ENCODE measurements around the gene C11orf86.
"Not testable (repeated sequence)": the region's sequence is repeated elsewhere in the genome, so short reads cannot be mapped to it uniquely, and the experiment has no call there.

The C11orf86 gene

DNA sequence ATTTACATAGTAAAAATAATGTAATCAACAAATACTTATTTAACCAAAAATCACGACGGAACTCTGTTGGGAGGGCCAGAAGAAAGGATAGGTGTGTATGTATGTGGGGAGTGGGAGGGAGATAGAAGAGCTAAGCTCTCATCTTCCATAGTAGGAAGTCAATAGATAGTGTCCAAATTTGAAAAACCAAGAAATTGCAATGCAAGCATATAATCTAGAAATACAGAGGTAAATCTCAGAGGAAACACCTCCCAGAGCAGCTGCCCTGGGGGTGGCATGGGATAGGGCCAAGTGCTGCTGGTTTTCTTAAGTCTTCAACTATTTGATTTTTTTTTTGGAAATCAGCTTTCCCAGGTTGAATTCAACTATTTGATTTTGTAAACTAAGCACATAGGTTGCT, 16.9 kb downstream of the C11orf86 start:
- DNase-seq (ENCODE audit: low read depth): no peak

DNA sequence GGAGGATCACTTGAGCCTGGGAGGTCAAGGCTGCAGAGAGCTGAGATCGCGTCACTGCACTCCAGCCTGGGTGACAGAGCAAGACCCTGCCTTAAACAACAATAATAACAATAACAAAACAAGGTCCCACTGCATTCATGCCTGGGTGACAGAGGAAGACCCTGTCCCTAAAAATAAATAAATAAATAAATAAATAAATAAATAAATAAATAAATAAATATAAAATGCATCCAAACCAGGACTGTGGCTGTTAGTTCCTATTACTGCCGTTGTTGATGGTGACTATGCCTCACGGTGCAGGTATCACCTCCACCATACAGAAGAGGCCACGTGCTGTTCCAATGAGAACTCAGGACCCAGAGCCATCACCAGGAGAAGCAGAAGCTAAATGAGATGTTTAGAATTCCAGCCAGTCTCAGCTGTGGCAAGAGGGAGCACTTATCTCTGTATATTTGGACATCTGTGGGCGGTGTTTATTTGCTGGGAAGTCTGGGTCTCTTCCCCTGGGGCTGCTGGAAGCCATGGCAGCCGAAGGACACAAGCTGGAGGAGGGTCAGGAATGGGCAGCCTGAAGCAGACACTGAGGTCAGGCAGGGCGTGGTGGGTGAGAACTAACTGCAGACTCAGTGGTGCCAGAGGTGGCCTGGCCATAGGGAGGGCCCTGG, 21.6 kb downstream of the C11orf86 start:
- peak; percentile 50 for DNase-seq (ENCODE audit: low read depth)

GRCh38 chr11:66999555-66999954, 24.5 kb downstream of the C11orf86 start:
- no peak for DNase-seq (ENCODE audit: low read depth)

DNA sequence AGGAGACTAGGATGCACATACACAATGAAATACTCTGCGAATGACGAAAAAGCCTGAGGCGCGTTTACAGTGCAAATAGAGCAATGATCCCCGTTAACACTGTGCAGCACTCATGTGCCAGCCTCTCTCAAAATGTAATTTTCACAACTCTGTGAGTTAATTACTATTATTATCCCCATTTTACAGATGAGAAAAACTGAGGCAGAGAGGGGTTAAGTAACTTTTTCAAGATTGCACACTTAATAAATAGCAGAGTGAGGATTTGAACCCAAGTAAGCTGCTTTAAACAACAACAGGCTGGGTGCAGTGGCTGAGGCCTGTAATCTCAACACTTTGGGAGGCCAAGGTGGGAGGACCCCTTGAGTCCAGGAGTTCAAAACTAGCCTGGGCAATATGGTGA, 26.2 kb downstream of the C11orf86 start:
- DNase-seq (ENCODE audit: low read depth): no peak

GRCh38 chr11:67002297-67002913, 27.3 kb downstream of the C11orf86 start:
- DNase-seq (ENCODE audit: low read depth): no peak

DNA sequence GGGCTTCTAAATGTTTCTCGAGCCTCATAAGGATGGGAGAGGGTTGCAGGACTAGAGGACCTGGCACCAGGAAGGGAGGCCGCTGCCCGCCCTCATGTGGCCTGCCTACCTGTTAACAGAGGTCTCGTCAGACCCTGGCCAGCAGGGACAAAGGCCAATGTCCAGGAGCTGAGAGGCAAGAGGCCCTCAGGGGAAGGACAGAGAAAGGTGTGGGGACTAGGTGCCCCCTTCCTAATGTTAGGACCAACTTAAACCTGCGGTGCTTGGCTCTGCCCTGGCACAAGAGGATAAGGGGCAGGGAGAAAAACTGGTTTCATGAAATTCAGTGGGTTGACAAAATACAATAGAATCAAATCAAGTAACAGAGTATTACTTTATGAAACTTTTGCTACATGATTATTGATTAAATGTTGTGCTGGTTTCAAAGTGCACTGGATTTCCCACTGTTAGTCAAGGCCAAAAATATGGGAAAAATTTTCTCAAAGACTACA, 27.9 kb downstream of the C11orf86 start:
- DNase-seq (ENCODE audit: low read depth): no peak

- not testable (repeated sequence) for DNase-seq (ENCODE audit: low read depth)
Observed at GRCh38 chr11:67005200-67005599, 30.1 kb downstream of the C11orf86 start.

- no peak for DNase-seq (ENCODE audit: low read depth)
Observed at GRCh38 chr11:67006029-67006884, 31.2 kb downstream of the C11orf86 start.

DNA sequence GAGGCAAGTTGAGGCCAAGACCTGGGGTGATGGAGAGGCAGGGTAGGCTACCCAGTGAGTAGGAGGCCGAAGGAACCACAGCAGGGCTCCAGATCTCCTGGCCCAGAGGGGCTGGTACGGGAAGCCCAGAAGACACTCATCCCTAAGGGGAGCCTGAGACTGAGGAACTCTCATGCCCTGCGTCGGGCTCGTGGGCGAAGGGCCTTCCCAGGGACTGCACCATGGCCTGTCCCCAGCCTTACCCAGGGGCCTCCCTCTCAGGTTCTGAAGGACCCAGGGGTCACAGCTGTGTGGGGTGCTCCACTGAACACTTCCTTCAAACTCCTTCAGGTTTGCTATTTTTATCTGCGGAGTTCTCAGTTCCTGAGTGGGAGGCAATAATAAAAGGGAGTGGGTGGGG, 32.0 kb downstream of the C11orf86 start:
- DNase-seq (ENCODE audit: low read depth): no peak

GRCh38 chr11:67010296-67010905, 35.3 kb downstream of the C11orf86 start:
- no peak for DNase-seq (ENCODE audit: low read depth)

DNA sequence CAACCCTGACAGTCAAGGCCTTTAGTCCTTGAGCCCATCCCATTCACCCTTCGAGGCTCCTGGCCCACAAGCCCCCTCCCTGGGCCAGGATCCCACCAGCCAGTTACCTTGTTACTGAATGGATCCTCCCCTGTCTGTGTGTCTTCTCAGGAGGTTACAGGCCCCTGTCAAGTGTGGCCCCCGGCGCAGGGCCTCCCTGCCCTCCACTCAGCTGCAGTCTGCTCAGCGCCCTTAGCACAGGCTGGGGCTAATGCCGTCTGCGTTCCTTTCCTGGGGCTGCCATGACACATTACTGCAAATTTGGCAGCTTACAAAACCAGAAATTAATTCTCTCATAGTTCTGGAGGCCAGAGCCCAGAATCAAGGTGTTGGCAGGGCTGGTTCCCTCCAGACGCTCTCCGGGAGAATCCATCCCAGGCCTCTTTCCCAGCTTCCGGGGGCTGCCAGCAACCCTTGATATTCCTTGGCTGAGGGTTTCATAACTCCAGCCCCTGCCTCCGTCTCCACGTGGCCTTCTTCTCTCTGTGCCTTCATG, 38.5 kb downstream of the C11orf86 start:
- no peak for DNase-seq (ENCODE audit: low read depth)

DNA sequence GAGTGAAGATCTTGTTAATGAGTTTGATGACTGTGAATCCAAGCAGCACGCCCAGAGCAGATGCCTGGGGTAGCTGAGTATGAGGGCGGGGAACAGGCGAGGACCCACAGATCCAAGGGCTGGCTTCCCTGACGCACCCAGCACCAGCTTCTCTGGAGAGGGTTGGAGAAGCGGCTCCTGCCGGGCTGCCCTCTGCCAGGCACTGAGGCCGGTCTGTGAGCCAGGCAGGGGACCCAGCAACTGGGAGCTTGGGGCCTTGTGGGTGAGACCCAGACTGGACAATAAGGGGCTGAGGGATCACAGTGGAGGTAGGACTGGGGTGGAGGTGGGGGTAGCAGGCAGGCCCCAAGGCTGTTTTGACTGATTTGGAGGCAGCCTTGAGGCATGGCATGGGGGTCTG, 39.2 kb downstream of the C11orf86 start:
- no peak for DNase-seq (ENCODE audit: low read depth)

GRCh38 chr11:67015048-67015447, 39.9 kb downstream of the C11orf86 start:
- no peak for DNase-seq (ENCODE audit: low read depth)

GRCh38 chr11:67016550-67016949, 41.4 kb downstream of the C11orf86 start:
- no peak for DNase-seq (ENCODE audit: low read depth)

- DNase-seq (ENCODE audit: low read depth): no peak
Observed at GRCh38 chr11:67020949-67021348, 45.8 kb downstream of the C11orf86 start.

DNA sequence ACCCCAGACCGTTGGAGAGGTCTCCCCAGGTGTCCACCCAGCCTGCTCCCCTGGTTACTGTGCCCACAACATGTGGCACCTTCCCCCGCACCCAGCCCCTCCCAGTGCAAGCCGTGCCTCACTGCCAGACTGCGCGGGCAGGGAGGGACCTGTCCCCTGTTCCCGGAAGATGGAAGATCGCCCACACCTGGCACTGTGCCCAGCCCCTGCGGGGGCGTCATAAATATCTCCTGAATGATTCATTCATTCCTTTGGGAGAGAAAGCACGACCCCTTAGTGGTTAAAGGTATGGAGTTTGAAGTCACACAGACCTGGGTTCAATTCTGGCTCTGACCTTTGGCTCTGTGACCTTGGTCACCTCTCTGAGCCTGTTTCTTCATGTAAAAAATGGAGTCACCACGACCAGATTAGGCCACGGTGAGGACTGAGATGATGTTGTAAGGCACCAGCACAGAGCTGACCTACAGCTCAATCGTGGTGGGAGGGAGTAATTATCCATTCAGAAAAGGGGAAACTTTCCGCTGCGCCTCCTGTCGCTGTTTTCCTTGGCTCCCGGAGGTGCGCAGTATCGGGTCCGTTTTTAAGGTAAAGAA, 47.3 kb downstream of the C11orf86 start:
- DNase-seq (ENCODE audit: low read depth): no peak

- no peak for DNase-seq (ENCODE audit: low read depth)
Observed at GRCh38 chr11:67022961-67023956, 48.2 kb downstream of the C11orf86 start, which contains the start of gene SYT12. Gene SYT12 (plus strand): TSS chr11:67023134. CDS start chr11:67030145, 7,011 bp downstream.

GRCh38 chr11:67023957-67024353, 48.9 kb downstream of the C11orf86 start:
- no peak for DNase-seq (ENCODE audit: low read depth)

DNA sequence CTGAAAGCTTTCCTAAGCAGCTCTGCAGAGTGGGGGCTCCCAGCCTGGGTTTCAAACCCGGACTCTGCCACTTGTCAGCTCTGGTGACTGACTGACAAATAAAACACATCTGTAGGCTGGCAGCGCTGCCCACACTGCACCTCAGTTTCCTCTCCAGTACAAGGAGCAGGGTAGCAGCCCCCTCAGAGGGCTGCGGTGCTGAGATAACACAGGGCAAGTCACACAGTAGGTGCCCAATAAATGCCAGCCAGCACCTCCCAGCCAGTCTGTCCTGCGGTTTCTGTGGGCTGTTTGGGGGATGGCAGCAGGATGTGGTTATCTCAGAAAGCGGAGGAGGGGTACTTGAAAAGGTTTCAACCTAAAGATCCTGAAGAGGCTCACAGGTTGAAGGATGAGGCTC, 49.3 kb downstream of the C11orf86 start:
- DNase-seq (ENCODE audit: low read depth): no peak

- no peak for DNase-seq (ENCODE audit: low read depth)
Observed at GRCh38 chr11:67024966-67025365, 49.9 kb downstream of the C11orf86 start.
